NCI-H1930 (cell line): ENCODE results near the gene MED6.

Experiments
- DNase-seq, 2 experiments: peaks; one replicate each; lab custom pipeline; 2025; lab: John Stamatoyannopoulos, UW

MED6 gene

GRCh38 chr14:70600382-70601157 is at the start of gene MED6:
MED6 (minus strand) TSS chr14:70600655; CDS start chr14:70600637, 18 bp downstream.
- peak; percentile 90 to 91 for DNase-seq

GRCh38 chr14:70649803-70650202 is 49.3 kb upstream of the MED6 start:
- no peak for DNase-seq

GRCh38 chr14:70648346-70648745 is 47.9 kb upstream of the MED6 start:
- DNase-seq: no peak

- no peak for DNase-seq
Observed at GRCh38 chr14:70646705-70647104, 46.2 kb upstream of the MED6 start.

- DNase-seq: no peak
Observed at GRCh38 chr14:70645892-70646291, 45.4 kb upstream of the MED6 start.

GRCh38 chr14:70643967-70644366 is 43.5 kb upstream of the MED6 start:
- DNase-seq: no peak

GRCh38 chr14:70642303-70643235 is 42.1 kb upstream of the MED6 start:
- DNase-seq: no peak

GRCh38 chr14:70641548-70642302 is 41.3 kb upstream of the MED6 start, which contains the start of gene TTC9:
TTC9 (plus strand) TSS chr14:70641916; CDS start chr14:70642130, 214 bp downstream.
- DNase-seq: peak; percentile 13 to 49

- DNase-seq: peak; percentile 8 to 19
Observed at GRCh38 chr14:70640938-70641547, 40.6 kb upstream of the MED6 start.

- no peak for DNase-seq
Observed at GRCh38 chr14:70638416-70638815, 38.0 kb upstream of the MED6 start.

- no peak for DNase-seq
Observed at GRCh38 chr14:70635971-70636595, 35.6 kb upstream of the MED6 start.

GRCh38 chr14:70631948-70632347 is 31.5 kb upstream of the MED6 start:
- DNase-seq: no peak

GRCh38 chr14:70624972-70625371 is 24.5 kb upstream of the MED6 start:
- no peak for DNase-seq

GRCh38 chr14:70622111-70622712 is 21.8 kb upstream of the MED6 start:
- peak; percentile 22 to 34 for DNase-seq

- no peak for DNase-seq
Observed at GRCh38 chr14:70619708-70620107, 19.3 kb upstream of the MED6 start.

- DNase-seq: no peak
Observed at GRCh38 chr14:70618314-70618713, 17.9 kb upstream of the MED6 start.

GRCh38 chr14:70616646-70617045 is 16.2 kb upstream of the MED6 start:
- no peak for DNase-seq

GRCh38 chr14:70611216-70611615 is 10.8 kb upstream of the MED6 start:
- no peak for DNase-seq

- DNase-seq: no peak
Observed at GRCh38 chr14:70602254-70602653, 1.8 kb upstream of the MED6 start.

- no peak for DNase-seq
Observed at GRCh38 chr14:70601162-70601561, 707 bp upstream of the MED6 start.

- DNase-seq: no peak
Observed at GRCh38 chr14:70599345-70599744, 1.1 kb downstream of the MED6 start.
